ENCODE data around the gene AFDN.
A peak's percentile ranks its signal among the peaks of the same experiment; 100 is the strongest.

Gene AFDN

DNA sequence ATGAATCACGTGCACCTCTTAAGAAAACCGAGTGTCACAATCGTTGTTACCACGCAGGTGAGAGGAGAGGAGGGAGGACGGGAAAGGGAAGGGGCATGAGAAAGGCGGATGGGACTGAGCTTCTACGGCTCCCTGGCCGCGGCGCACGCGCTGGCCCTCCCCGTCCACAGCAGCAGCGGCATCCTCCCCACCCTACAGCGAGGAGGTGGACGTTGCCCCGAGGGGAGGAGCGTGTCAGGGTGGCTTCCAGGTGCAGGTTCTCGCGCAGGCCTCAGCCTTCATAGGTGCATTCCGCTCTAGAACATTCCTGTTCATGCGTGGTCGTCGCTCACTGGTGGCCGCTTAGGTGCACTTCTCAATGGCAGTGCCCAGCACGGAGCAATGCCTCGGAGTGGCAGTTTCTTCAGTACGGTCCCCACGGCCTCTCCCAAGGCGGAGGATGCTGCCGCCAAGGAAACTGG is 29.7 kb upstream of the AFDN start:
- no peak overlapping the region for H2BK120ac ChIP-seq (ENCODE audit: low read depth, low read length)
- no peak overlapping the region for H2BK12ac ChIP-seq (ENCODE audit: low read length)
- H3K18ac ChIP-seq (ENCODE audit: low read length): peak overlapping the region; percentile 90
- no CpG with 5 or more reads among the region's 31 CpGs for WGBS, 2 donors (ENCODE audit: extremely low coverage in 2 of 2, insufficient read length in 2 of 2, insufficient replicate concordance in 1 of 2)
- no peak overlapping the region for H4K91ac ChIP-seq (ENCODE audit: low read depth, low read length, poor library complexity)
- peak overlapping the region; percentile 23 for H2AFZ ChIP-seq (ENCODE audit: low read length)
- H3K27me3 ChIP-seq (ENCODE audit: control insufficient read depth in 3 of 3, insufficient read depth in 3 of 3, low read depth in 1 of 3, low read length in 3 of 3): no peaks in the 10 kb centered on the region
- no peak overlapping the region for H3K4ac ChIP-seq (ENCODE audit: low read length)
- H3K27ac ChIP-seq (replicated peaks; ENCODE audit: low read length): no peak overlapping the region
- DNase-seq (ENCODE audit: low spot score): no peak
- H3K79me1 ChIP-seq (ENCODE audit: low read depth, low read length): no peaks in the 10 kb centered on the region
- H4K8ac ChIP-seq (ENCODE audit: low read depth, low read length): no peak overlapping the region
- peak overlapping the region; percentile 83 for H3K23ac ChIP-seq (ENCODE audit: low read depth, low read length, poor library complexity)
- H3K4me3 ChIP-seq (ENCODE audit: low read length in 2 of 2): peak overlapping the region in 1 of 2 donors; percentile 26
- H3K14ac ChIP-seq (ENCODE audit: low read length): peak overlapping the region; percentile 65
- no peaks in the 10 kb centered on the region for H3K9me3 ChIP-seq (replicated peaks in 1 of 2; ENCODE audit: control insufficient read depth in 2 of 2, insufficient read depth in 1 of 2, low read depth in 1 of 2, low read length in 2 of 2)
- H3K36me3 ChIP-seq (replicated peaks in 1 of 2; ENCODE audit: control insufficient read depth in 2 of 2, insufficient read depth in 2 of 2, low read length in 2 of 2): no peaks in the 10 kb centered on the region
- H3K4me2 ChIP-seq (ENCODE audit: insufficient read depth, low read length, poor library complexity, severe bottlenecking): no peak overlapping the region
- peak overlapping the region; percentile 53 for H2BK15ac ChIP-seq (ENCODE audit: low read length)
- peak overlapping the region; percentile 41 for H2AK5ac ChIP-seq (ENCODE audit: low read depth, low read length)
- H3K4me1 ChIP-seq (ENCODE audit: control insufficient read depth in 2 of 2, insufficient read depth in 1 of 2, low read depth in 1 of 2, low read length in 2 of 2): peaks cover 4 to 10% of the 10 kb centered on the region in 2 donors
- no peak overlapping the region for H2BK5ac ChIP-seq (ENCODE audit: low read length)
- no peak overlapping the region for H3K9ac ChIP-seq (ENCODE audit: low read depth, low read length, poor library complexity)

GRCh38 chr6:167797476-167798265 is 29.0 kb upstream of the AFDN start:
- peak overlapping the region in 1 of 2 donors; percentile 26 for H3K4me3 ChIP-seq (ENCODE audit: low read length in 2 of 2)

GRCh38 chr6:167798453-167798852 is 28.3 kb upstream of the AFDN start:
- Histone ChIP-seq H3K4me2 (ENCODE audit: insufficient read depth, low read length, poor library complexity, severe bottlenecking) (no peak overlapping the region), H2AFZ (ENCODE audit: low read length) (no peak overlapping the region), H3K14ac (ENCODE audit: low read length) (no peak overlapping the region), H3K36me3 (replicated peaks in 1 of 2; ENCODE audit: control insufficient read depth in 2 of 2, insufficient read depth in 2 of 2, low read length in 2 of 2) (no peaks in the 10 kb centered on the region), H2BK5ac (ENCODE audit: low read length) (no peak overlapping the region), H2BK120ac (ENCODE audit: low read depth, low read length) (no peak overlapping the region), H2BK15ac (ENCODE audit: low read length) (no peak overlapping the region), H3K79me1 (ENCODE audit: low read depth, low read length) (no peaks in the 10 kb centered on the region), H2BK12ac (ENCODE audit: low read length) (no peak overlapping the region), H3K9me3 (replicated peaks in 1 of 2; ENCODE audit: control insufficient read depth in 2 of 2, insufficient read depth in 1 of 2, low read depth in 1 of 2, low read length in 2 of 2) (no peaks in the 10 kb centered on the region), H3K18ac (ENCODE audit: low read length) (no peak overlapping the region), H3K4me1 (ENCODE audit: control insufficient read depth in 2 of 2, insufficient read depth in 1 of 2, low read depth in 1 of 2, low read length in 2 of 2) (peaks cover 4 to 10% of the 10 kb centered on the region in 2 donors), H4K91ac (ENCODE audit: low read depth, low read length, poor library complexity) (no peak overlapping the region), H3K27me3 (ENCODE audit: control insufficient read depth in 3 of 3, insufficient read depth in 3 of 3, low read depth in 1 of 3, low read length in 3 of 3) (no peaks in the 10 kb centered on the region), H3K23ac (ENCODE audit: low read depth, low read length, poor library complexity) (no peak overlapping the region), H3K27ac (replicated peaks; ENCODE audit: low read length) (no peak overlapping the region), H2AK5ac (ENCODE audit: low read depth, low read length) (no peak overlapping the region), H3K9ac (ENCODE audit: low read depth, low read length, poor library complexity) (no peak overlapping the region), H3K4me3 (ENCODE audit: low read length in 2 of 2) (no peak overlapping the region), H4K8ac (ENCODE audit: low read depth, low read length) (no peak overlapping the region), H3K4ac (ENCODE audit: low read length) (no peak overlapping the region)
- DNase-seq (ENCODE audit: low spot score): no peak
- no CpG with 5 or more reads among the region's 12 CpGs for WGBS, 2 donors (ENCODE audit: extremely low coverage in 2 of 2, insufficient read length in 2 of 2, insufficient replicate concordance in 1 of 2)

More at GRCh38 chr6:167797476-167798265, 29.0 kb upstream of the AFDN start:
- H2BK12ac ChIP-seq (ENCODE audit: low read length): no peak overlapping the region
- H2AK5ac ChIP-seq (ENCODE audit: low read depth, low read length): peak overlapping the region; percentile 41
- no peaks in the 10 kb centered on the region for H3K27me3 ChIP-seq (ENCODE audit: control insufficient read depth in 3 of 3, insufficient read depth in 3 of 3, low read depth in 1 of 3, low read length in 3 of 3)
- no peak overlapping the region for H3K4me2 ChIP-seq (ENCODE audit: insufficient read depth, low read length, poor library complexity, severe bottlenecking)
- H3K4me1 ChIP-seq (ENCODE audit: control insufficient read depth in 2 of 2, insufficient read depth in 1 of 2, low read depth in 1 of 2, low read length in 2 of 2): peaks cover 4 to 10% of the 10 kb centered on the region in 2 donors
- peak overlapping the region; percentile 90 for H3K18ac ChIP-seq (ENCODE audit: low read length)
- H3K79me1 ChIP-seq (ENCODE audit: low read depth, low read length): no peaks in the 10 kb centered on the region
- H2AFZ ChIP-seq (ENCODE audit: low read length): peak overlapping the region; percentile 23
- DNase-seq (ENCODE audit: low spot score): no peak
- peak overlapping the region; percentile 83 for H3K23ac ChIP-seq (ENCODE audit: low read depth, low read length, poor library complexity)
- no peak overlapping the region for H3K27ac ChIP-seq (replicated peaks; ENCODE audit: low read length)
- H4K8ac ChIP-seq (ENCODE audit: low read depth, low read length): no peak overlapping the region
- no peak overlapping the region for H3K14ac ChIP-seq (ENCODE audit: low read length)
- H2BK15ac ChIP-seq (ENCODE audit: low read length): peak overlapping the region; percentile 53
- no peak overlapping the region for H2BK5ac ChIP-seq (ENCODE audit: low read length)
- H3K36me3 ChIP-seq (replicated peaks in 1 of 2; ENCODE audit: control insufficient read depth in 2 of 2, insufficient read depth in 2 of 2, low read length in 2 of 2): no peaks in the 10 kb centered on the region
- H3K9ac ChIP-seq (ENCODE audit: low read depth, low read length, poor library complexity): no peak overlapping the region
- no peak overlapping the region for H4K91ac ChIP-seq (ENCODE audit: low read depth, low read length, poor library complexity)
- no peaks in the 10 kb centered on the region for H3K9me3 ChIP-seq (replicated peaks in 1 of 2; ENCODE audit: control insufficient read depth in 2 of 2, insufficient read depth in 1 of 2, low read depth in 1 of 2, low read length in 2 of 2)
- no peak overlapping the region for H2BK120ac ChIP-seq (ENCODE audit: low read depth, low read length)
- no CpG with 5 or more reads among the region's 20 CpGs for WGBS, 2 donors (ENCODE audit: extremely low coverage in 2 of 2, insufficient read length in 2 of 2, insufficient replicate concordance in 1 of 2)
- H3K4ac ChIP-seq (ENCODE audit: low read length): no peak overlapping the region

GRCh38 chr6:167799033-167799821 is 27.5 kb upstream of the AFDN start:
- no peak overlapping the region for H2AFZ ChIP-seq (ENCODE audit: low read length)
- H3K27ac ChIP-seq (replicated peaks; ENCODE audit: low read length): no peak overlapping the region
- H3K4ac ChIP-seq (ENCODE audit: low read length): no peak overlapping the region
- H3K4me1 ChIP-seq (ENCODE audit: control insufficient read depth in 2 of 2, insufficient read depth in 1 of 2, low read depth in 1 of 2, low read length in 2 of 2): peaks cover 4 to 10% of the 10 kb centered on the region in 2 donors
- H3K4me3 ChIP-seq (ENCODE audit: low read length in 2 of 2): no peak overlapping the region
- H2BK15ac ChIP-seq (ENCODE audit: low read length): peak overlapping the region; percentile 69
- no peak overlapping the region for H2AK5ac ChIP-seq (ENCODE audit: low read depth, low read length)
- no peak overlapping the region for H3K14ac ChIP-seq (ENCODE audit: low read length)
- DNase-seq (ENCODE audit: low spot score): no peak
- no CpG with 5 or more reads among the region's 23 CpGs for WGBS, 2 donors (ENCODE audit: extremely low coverage in 2 of 2, insufficient read length in 2 of 2, insufficient replicate concordance in 1 of 2)
- no peak overlapping the region for H2BK5ac ChIP-seq (ENCODE audit: low read length)
- H3K4me2 ChIP-seq (ENCODE audit: insufficient read depth, low read length, poor library complexity, severe bottlenecking): no peak overlapping the region
- peak overlapping the region; percentile 50 for H2BK12ac ChIP-seq (ENCODE audit: low read length)
- no peak overlapping the region for H4K8ac ChIP-seq (ENCODE audit: low read depth, low read length)
- no peaks in the 10 kb centered on the region for H3K9me3 ChIP-seq (replicated peaks in 1 of 2; ENCODE audit: control insufficient read depth in 2 of 2, insufficient read depth in 1 of 2, low read depth in 1 of 2, low read length in 2 of 2)
- no peak overlapping the region for H2BK120ac ChIP-seq (ENCODE audit: low read depth, low read length)
- peak overlapping the region; percentile 7 for H3K9ac ChIP-seq (ENCODE audit: low read depth, low read length, poor library complexity)
- H3K18ac ChIP-seq (ENCODE audit: low read length): peak overlapping the region; percentile 67
- H3K36me3 ChIP-seq (replicated peaks in 1 of 2; ENCODE audit: control insufficient read depth in 2 of 2, insufficient read depth in 2 of 2, low read length in 2 of 2): no peaks in the 10 kb centered on the region
- H3K79me1 ChIP-seq (ENCODE audit: low read depth, low read length): no peaks in the 10 kb centered on the region
- H4K91ac ChIP-seq (ENCODE audit: low read depth, low read length, poor library complexity): no peak overlapping the region
- no peaks in the 10 kb centered on the region for H3K27me3 ChIP-seq (ENCODE audit: control insufficient read depth in 3 of 3, insufficient read depth in 3 of 3, low read depth in 1 of 3, low read length in 3 of 3)
- no peak overlapping the region for H3K23ac ChIP-seq (ENCODE audit: low read depth, low read length, poor library complexity)

Measured in neuronal stem cell (in vitro differentiated cells).